HG02623 (cell line): Measurements from ENCODE around the gene DEFB116.
"Not testable (repeated sequence)": the region's sequence is repeated elsewhere in the genome, so short reads cannot be mapped to it uniquely, and the experiment has no call there.

Experiments used
- ATAC-seq: cut with Tn5 transposase; IDR thresholded peaks from one replicate; pipeline ENCODE4 v1.9.1; 2021; ENCODE audit warnings: moderate library complexity; ENCODE audit not compliant: unreplicated experiment

The DEFB116 gene

DNA sequence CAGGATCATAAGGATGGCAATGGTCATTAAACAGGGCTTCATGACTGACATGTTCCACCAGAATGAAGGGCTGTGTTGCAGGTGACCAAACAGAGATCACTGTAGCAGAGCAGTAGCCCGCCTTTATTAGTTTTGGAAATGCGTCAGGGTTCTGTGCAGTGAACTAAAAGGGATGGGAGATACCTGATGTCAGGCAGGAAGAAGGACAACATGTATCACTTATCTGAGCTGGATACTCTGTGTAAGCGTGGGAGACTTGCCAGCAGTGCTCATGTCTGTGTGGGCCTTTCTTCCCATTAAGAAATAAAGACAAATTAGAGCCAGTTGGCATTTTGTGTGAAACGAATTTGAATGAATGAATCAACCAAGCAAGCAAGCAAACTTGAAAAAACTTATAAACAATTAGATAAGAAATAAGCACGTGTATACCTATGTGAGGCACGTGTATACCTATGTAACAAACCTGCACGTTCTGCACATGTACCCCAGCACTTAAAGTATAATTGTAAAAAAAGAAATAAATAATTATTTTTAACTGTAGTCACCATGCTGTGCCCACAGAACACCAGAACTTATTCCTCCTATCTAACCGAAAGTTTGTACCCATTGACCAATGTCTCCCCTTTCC, at the start of gene DEFB116:
Gene DEFB116 (minus strand): TSS at position 51 of the 628 bp plus-strand sequence. CDS start 0 bp downstream, at position 51.
- no peak for ATAC-seq

DNA sequence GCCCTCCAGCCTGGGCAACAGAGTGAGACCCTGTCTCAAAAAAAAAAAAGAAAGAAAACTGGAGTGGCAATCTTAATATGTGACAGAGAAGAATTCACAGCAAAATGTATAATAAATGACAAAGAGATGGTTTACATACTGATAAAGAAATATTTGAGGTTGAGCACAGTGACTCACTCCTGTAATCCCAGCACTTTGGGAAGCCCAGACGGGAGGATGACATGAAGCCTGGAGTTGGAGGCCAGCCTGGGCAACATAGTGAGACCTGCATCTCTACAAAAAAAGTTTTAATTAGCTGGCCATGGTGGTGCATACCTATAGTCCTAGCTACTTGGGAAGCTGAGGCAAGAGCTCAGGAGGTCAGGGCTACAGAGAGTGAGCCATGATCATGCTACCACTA, 47.6 kb upstream of the DEFB116 start:
- ATAC-seq, result no peak

- ATAC-seq, result no peak
These were observed 33.1 kb upstream of the DEFB116 start for GRCh38 chr20:31341470-31341869.

GRCh38 chr20:31330893-31331292, 22.5 kb upstream of the DEFB116 start:
- ATAC-seq, result no peak

- no peak for ATAC-seq
These were observed 14.1 kb upstream of the DEFB116 start for GRCh38 chr20:31322504-31322903.

DNA sequence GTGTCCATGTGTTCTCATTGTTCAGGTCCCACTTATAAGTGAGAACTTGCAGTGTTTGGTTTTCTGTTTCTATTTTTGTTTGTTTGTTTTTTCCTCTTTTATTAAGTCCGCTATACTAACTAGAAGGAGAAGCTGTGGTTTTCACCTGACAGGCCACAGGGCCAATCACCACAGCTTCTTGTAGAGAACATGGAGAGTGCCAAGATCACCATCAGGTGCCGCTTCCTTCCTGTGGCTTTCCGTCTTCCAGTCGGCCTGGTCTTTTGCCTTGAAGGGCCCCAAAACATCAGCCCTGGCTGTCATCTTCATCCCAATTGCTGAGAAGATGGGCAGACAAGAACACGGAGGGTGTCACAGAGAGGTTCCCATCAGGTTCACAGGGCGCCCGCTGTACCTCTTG, 23.4 kb downstream of the DEFB116 start:
- ATAC-seq, result not testable (repeated sequence)

DNA sequence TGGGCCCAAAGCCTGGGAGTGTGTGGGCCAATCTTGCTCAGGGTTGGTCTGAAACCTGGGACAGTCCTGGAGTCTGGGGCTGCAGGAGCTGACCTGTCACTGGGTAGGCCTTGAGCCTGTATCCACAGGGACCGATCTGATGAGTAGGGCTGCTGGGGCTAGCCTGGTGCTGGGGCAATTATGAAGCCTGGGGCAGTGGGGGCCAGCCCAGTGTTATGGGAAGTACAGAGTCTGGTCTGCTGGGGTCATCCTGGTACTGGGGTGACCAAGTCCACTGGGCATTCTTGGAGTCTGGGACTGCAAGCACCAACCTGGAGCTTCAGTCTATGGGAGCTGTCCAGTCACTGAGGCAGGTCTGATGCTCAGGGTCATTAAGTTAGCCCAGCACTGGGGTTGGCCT, 30.2 kb downstream of the DEFB116 start:
- no peak for ATAC-seq

DNA sequence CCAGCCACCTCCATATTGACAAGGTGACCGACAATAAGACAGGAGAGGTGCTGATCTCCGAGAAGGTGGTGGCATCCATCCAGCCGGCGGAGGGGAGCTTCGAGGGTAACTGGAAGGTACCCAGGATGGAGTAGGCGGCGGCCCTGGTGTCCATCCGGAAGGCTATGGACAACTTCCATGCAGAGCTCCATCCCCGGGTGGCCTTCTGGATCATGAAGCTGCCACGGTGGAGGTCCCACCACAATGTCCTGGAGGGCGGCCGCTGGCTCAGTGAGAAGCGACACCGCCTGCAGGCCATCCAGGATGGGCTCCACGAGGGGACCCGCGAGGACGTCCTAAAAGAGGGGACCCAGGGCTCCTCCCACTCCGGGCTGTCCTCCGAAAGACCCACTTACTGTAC, 33.9 kb downstream of the DEFB116 start:
- no peak for ATAC-seq

DNA sequence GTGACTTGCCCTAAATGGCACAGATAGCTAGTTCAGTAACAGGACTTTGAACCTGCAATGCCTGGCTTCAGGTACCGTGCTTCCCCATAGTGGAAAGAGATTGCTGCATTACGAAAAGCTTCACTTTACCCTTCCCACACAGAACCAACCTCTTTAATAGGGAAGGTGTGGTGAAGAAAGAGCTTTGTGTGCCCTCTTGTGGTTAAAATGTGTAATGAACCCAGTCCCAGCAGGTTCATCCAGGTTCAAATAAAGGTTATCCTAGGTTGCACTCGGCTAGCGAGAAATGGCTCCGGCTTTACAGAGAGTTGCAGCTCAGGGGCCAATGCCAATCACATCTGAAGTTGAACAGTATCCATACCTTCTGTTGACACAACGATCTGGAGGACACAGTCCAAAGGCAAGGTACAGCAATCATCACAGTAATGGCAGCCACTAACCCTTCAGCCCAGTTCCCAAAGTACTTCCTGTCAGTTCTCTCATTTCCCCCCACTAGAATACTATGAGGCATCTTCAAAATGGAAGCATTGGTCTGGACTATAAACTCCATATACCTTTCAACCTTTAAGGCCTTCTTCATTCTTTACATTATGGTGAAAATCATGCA, 48.0 kb downstream of the DEFB116 start:
- ATAC-seq, result no peak

GRCh38 chr20:31257364-31257763, 51.0 kb downstream of the DEFB116 start, which contains the start of gene DEFB115:
TSS of gene DEFB115 (plus strand) at chr20:31257664. CDS start at chr20:31257664, 0 bp downstream.
- ATAC-seq, result no peak

GRCh38 chr20:31256959-31257358, 51.4 kb downstream of the DEFB116 start:
- no peak for ATAC-seq
